HCT116 (cell line): ENCODE measurements around the gene PTGER1.

Source experiments
- CBX3 ChIP-seq: IDR thresholded peaks from 2 replicates; pipeline ENCODE4 v1.6.1; 2012; ENCODE audit warnings: low read depth
- CEBPB ChIP-seq: IDR thresholded peaks from 2 replicates; pipeline ENCODE4 v1.6.1; 2012; ENCODE audit warnings: low read depth
- EGR1 ChIP-seq: IDR thresholded peaks from 2 replicates; pipeline ENCODE4 v1.6.1; 2012; ENCODE audit warnings: low read depth
- FOSL1 ChIP-seq: IDR thresholded peaks from 2 replicates; pipeline ENCODE4 v1.6.1; 2012; ENCODE audit warnings: low read depth
- POLR2AphosphoS5 ChIP-seq: IDR thresholded peaks from 2 replicates; pipeline ENCODE4 v1.6.1; 2011; ENCODE audit warnings: mild to moderate bottlenecking, low read depth, low read length, moderate library complexity
- ZFX ChIP-seq: fragments of 450-650 bp; IDR thresholded peaks from 2 replicates; pipeline ENCODE4 v1.6.1; 2017
- TF ChIP-seq, protein P1 (sequence below), 3 experiments: fragments of 200-600 bp in 1 of 3; sonication (generic) in 1 of 3; IDR thresholded peaks in 2 of 3; conservative IDR thresholded peaks in 1 of 3; 2 replicates each; pipeline ENCODE4 v1.5.1; 2012 to 2017; ENCODE audit warnings: low read depth in 2 of 3, low read length in 2 of 3, antibody characterized with exemption in 1 of 3, borderline replicate concordance in 1 of 3, control low read depth in 1 of 3, mild to moderate bottlenecking in 1 of 3, mixed read lengths in 1 of 3, mixed run types in 1 of 3, moderate library complexity in 1 of 3; ENCODE audit not compliant: insufficient read depth in 1 of 3
- TF ChIP-seq, protein P2 (sequence below): IDR thresholded peaks from 2 replicates; pipeline ENCODE4 v1.6.1; 2012

DNA sequence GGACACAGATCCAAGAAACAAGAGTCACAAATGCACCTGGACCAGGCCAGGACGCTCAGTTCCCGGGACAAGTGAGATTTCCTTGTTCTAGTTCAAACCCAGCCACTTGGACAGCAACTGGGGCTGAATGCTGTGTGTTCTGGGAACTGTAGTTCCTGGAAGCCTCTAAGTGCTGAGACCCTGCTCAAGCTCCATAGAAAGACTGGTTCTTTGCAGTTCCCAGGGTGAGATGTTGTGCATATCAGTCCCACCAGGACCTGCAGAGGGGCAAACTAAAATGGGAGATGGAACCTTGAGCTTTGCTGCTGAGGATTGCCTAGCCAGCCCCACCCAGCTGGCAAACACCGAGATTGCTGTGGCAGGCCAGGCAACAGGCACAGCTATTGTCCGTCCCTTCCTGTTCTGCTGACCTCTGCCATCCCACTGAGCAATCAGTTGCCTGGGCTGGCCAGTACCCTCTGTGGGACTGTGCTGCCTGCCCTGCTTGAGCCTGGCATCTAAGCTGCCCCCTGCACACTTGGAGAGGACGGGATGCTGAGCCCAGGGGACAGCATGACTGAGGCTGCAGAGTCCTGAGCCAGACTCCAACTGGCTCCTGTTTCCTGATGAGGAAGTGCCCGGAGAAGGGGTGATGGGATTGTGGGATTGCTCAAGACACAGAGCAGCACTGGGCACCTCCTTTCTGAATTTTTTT, 22.2 kb upstream of the PTGER1 start:
- TF ChIP-seq ZFX = no peak
- no peak for TF ChIP-seq CBX3
- TF ChIP-seq, protein P1, sequence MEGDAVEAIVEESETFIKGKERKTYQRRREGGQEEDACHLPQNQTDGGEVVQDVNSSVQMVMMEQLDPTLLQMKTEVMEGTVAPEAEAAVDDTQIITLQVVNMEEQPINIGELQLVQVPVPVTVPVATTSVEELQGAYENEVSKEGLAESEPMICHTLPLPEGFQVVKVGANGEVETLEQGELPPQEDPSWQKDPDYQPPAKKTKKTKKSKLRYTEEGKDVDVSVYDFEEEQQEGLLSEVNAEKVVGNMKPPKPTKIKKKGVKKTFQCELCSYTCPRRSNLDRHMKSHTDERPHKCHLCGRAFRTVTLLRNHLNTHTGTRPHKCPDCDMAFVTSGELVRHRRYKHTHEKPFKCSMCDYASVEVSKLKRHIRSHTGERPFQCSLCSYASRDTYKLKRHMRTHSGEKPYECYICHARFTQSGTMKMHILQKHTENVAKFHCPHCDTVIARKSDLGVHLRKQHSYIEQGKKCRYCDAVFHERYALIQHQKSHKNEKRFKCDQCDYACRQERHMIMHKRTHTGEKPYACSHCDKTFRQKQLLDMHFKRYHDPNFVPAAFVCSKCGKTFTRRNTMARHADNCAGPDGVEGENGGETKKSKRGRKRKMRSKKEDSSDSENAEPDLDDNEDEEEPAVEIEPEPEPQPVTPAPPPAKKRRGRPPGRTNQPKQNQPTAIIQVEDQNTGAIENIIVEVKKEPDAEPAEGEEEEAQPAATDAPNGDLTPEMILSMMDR (IDR thresholded peaks at IDR 0.05 in 2 of 3, conservative IDR thresholded peaks at IDR 0.05 in 1 of 3; ENCODE audit: borderline replicate concordance in 1 of 3, insufficient read depth in 1 of 3, low read depth in 2 of 3, low read length in 2 of 3) = no peak
- TF ChIP-seq POLR2AphosphoS5 = no peak
- TF ChIP-seq, protein P2, sequence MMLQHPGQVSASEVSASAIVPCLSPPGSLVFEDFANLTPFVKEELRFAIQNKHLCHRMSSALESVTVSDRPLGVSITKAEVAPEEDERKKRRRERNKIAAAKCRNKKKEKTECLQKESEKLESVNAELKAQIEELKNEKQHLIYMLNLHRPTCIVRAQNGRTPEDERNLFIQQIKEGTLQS = no peak
- no peak for TF ChIP-seq FOSL1
- no peak for TF ChIP-seq EGR1
- no peak for TF ChIP-seq CEBPB
